ENCODE data around the gene PRPF40B.

GRCh38 chr12:49689785-49690184 lies 66.4 kb downstream of the PRPF40B start:
- TF ChIP-seq CTCF (conservative IDR thresholded peaks at IDR 0.05 in 1 of 2, IDR thresholded peaks at IDR 0.05 in 1 of 2; ENCODE audit: extremely low read depth in 1 of 2, insufficient read depth in 1 of 2, low read depth in 1 of 2, low read length in 2 of 2) (no peak), EZH2 (IDR thresholded peaks at IDR 0.05; ENCODE audit: borderline replicate concordance, low read length) (no peak)

Measured in mammary epithelial cell (primary cell).